DND-41 (cell line): ENCODE data around the gene CELSR1.

ENCODE experiments used
- ATAC-seq: fragments of 200-7000 bp; cut with Tn5 transposase; 3 replicates; pipeline ENCODE4 v1.9.1; 2021; ENCODE audit warnings: low read depth; ENCODE audit not compliant: insufficient read depth
- DNase-seq: peaks from one replicate; pipeline ENCODE4 v3.0.0-alpha.2; 2020
- H2AFZ ChIP-seq: 2 replicates; pipeline ENCODE4 v1.6.0; 2012; ENCODE audit warnings: low read depth, low read length
- H3K27ac ChIP-seq: 2 replicates; pipeline ENCODE4 v1.5.1; 2012; ENCODE audit warnings: low read length, inconsistent platforms
- H3K27me3 ChIP-seq: fragments of 200-600 bp; sonication (generic); 2 replicates; pipeline ENCODE4 v1.6.0; 2012; ENCODE audit warnings: low read length, mild to moderate bottlenecking, inconsistent platforms; ENCODE audit not compliant: insufficient read depth, poor library complexity
- H3K36me3 ChIP-seq: 2 replicates; pipeline ENCODE4 v1.5.1; 2012; ENCODE audit warnings: low read length, inconsistent platforms; ENCODE audit not compliant: insufficient read depth
- H3K4me1 ChIP-seq: 2 replicates; pipeline ENCODE4 v1.5.1; 2012; ENCODE audit warnings: mild to moderate bottlenecking, low read length; ENCODE audit not compliant: insufficient read depth
- H3K4me2 ChIP-seq: 2 replicates; pipeline ENCODE4 v1.6.0; 2012; ENCODE audit warnings: mild to moderate bottlenecking, moderate library complexity, low read length, inconsistent platforms; ENCODE audit not compliant: insufficient read depth
- H3K4me3 ChIP-seq, 2 experiments: fragments of 200-600 bp in 1 of 2; shearing (Covaris generic) in 1 of 2; 2 replicates each; pipeline ENCODE4 v1.5.1; 2012 to 2016; ENCODE audit warnings: inconsistent platforms in 2 of 2, low read length in 2 of 2, mild to moderate bottlenecking in 2 of 2, low read depth in 1 of 2, moderate library complexity in 1 of 2
- H3K79me2 ChIP-seq: 2 replicates; pipeline ENCODE4 v1.6.0; 2012; ENCODE audit warnings: low read length, inconsistent platforms; ENCODE audit not compliant: insufficient read depth
- H3K9ac ChIP-seq: 2 replicates; pipeline ENCODE4 v1.6.0; 2012; ENCODE audit warnings: low read depth, mild to moderate bottlenecking, inconsistent platforms, low read length, moderate library complexity
- H3K9me3 ChIP-seq: 2 replicates; pipeline ENCODE4 v1.5.1; 2012; ENCODE audit warnings: low read length, moderate library complexity, mild to moderate bottlenecking, inconsistent platforms; ENCODE audit not compliant: insufficient read depth, severe bottlenecking
- H4K20me1 ChIP-seq: 2 replicates; pipeline ENCODE4 v1.6.0; 2012; ENCODE audit warnings: low read length; ENCODE audit not compliant: insufficient read depth
- CTCF ChIP-seq: IDR thresholded peaks from 2 replicates; pipeline ENCODE4 v1.5.1; 2012; ENCODE audit warnings: borderline replicate concordance, low read length, moderate library complexity, mild to moderate bottlenecking; ENCODE audit not compliant: poor library complexity, severe bottlenecking; ENCODE audit errors: extremely low read depth
- EZH2 ChIP-seq: IDR thresholded peaks from 3 replicates; pipeline ENCODE4 v1.6.1; 2012; ENCODE audit warnings: borderline replicate concordance, low read depth, mild to moderate bottlenecking, moderate library complexity, low read length, inconsistent platforms; ENCODE audit not compliant: severe bottlenecking

Gene CELSR1

GRCh38 chr22:46373159-46373558 lies 164.3 kb downstream of the CELSR1 start:
- no peaks in the 10 kb centered on the region for H3K27me3 ChIP-seq
- no peaks in the 10 kb centered on the region for H3K9me3 ChIP-seq
- ATAC-seq (no peak), DNase-seq (no peak)
- peaks cover 4% of the 10 kb centered on the region; the same call in 1 of the 2 replicates for H3K4me1 ChIP-seq
- H3K36me3 ChIP-seq, result no peaks in the 10 kb centered on the region
- no peak overlapping the region for H3K9ac ChIP-seq
- no peak for TF ChIP-seq CTCF
- H3K4me2 ChIP-seq, result no peak overlapping the region
- H2AFZ ChIP-seq, result no peak overlapping the region
- no peaks in the 10 kb centered on the region for H3K79me2 ChIP-seq
- peaks cover 4% of the 10 kb centered on the region for H4K20me1 ChIP-seq
- no peak overlapping the region for H3K27ac ChIP-seq
- no peak overlapping the region for H3K4me3 ChIP-seq

GRCh38 chr22:46372686-46373085 lies 164.7 kb downstream of the CELSR1 start:
- peaks cover 4% of the 10 kb centered on the region; the same call in 1 of the 2 replicates for H3K4me1 ChIP-seq
- no peak overlapping the region for H3K9ac ChIP-seq
- H3K27me3 ChIP-seq, result no peaks in the 10 kb centered on the region
- H3K36me3 ChIP-seq, result no peaks in the 10 kb centered on the region
- H3K79me2 ChIP-seq, result no peaks in the 10 kb centered on the region
- TF ChIP-seq EZH2 (no peak), CTCF (no peak)
- H2AFZ ChIP-seq, result no peak overlapping the region
- H3K4me3 ChIP-seq, result no peak overlapping the region
- no peak overlapping the region for H3K27ac ChIP-seq
- ATAC-seq (no peak), DNase-seq (no peak)
- no peaks in the 10 kb centered on the region for H3K9me3 ChIP-seq
- H4K20me1 ChIP-seq, result peaks cover 9% of the 10 kb centered on the region
- H3K4me2 ChIP-seq, result no peak overlapping the region

- H3K79me2 ChIP-seq, result no peaks in the 10 kb centered on the region
- H3K9me3 ChIP-seq, result no peaks in the 10 kb centered on the region
- no peak overlapping the region for H3K27ac ChIP-seq
- no peaks in the 10 kb centered on the region for H3K27me3 ChIP-seq
- no peak for TF ChIP-seq EZH2
- no peak for TF ChIP-seq CTCF
- H3K9ac ChIP-seq, result no peak overlapping the region
- ATAC-seq (no peak), DNase-seq (no peak)
- H3K4me3 ChIP-seq, result no peak overlapping the region
- no peak overlapping the region for H2AFZ ChIP-seq
- no peak overlapping the region for H3K4me2 ChIP-seq
- H3K4me1 ChIP-seq, result peaks cover 4% of the 10 kb centered on the region; the same call in 1 of the 2 replicates
- peaks cover 9% of the 10 kb centered on the region for H4K20me1 ChIP-seq
- no peaks in the 10 kb centered on the region for H3K36me3 ChIP-seq
Observed at GRCh38 chr22:46371623-46372226, 165.7 kb downstream of the CELSR1 start.
